NOMO-1 treated with dmso at 0.1 percent for 144 hours (cell line): ENCODE measurements around the gene LYSMD3.

Experiments
- DNase-seq: peaks from one replicate; lab custom pipeline; 2025; ENCODE audit not compliant: unreplicated experiment; lab: John Stamatoyannopoulos, UW

Gene LYSMD3

DNA sequence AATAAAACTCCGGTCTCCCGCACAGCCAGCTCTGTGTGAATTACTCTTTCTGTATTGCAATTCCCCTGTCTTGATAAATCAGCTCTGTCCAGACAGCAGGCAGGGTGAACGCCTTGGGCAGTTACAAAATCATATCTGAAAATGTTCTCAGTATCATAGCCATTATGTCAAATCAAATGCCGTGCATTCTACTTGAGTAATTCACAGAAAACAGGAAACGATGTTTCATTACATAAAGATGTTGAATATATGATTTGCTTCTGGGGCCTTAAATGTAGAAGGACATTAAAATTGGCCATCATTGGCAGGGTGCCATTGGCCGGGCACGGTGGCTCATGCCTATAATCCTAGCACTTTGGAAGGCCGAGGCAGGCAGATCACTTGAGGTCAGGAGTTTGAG lies 46.2 kb downstream of the LYSMD3 start:
- no peak for DNase-seq

- no peak for DNase-seq
Observed at GRCh38 chr5:90480699-90481098, 48.7 kb downstream of the LYSMD3 start.

DNA sequence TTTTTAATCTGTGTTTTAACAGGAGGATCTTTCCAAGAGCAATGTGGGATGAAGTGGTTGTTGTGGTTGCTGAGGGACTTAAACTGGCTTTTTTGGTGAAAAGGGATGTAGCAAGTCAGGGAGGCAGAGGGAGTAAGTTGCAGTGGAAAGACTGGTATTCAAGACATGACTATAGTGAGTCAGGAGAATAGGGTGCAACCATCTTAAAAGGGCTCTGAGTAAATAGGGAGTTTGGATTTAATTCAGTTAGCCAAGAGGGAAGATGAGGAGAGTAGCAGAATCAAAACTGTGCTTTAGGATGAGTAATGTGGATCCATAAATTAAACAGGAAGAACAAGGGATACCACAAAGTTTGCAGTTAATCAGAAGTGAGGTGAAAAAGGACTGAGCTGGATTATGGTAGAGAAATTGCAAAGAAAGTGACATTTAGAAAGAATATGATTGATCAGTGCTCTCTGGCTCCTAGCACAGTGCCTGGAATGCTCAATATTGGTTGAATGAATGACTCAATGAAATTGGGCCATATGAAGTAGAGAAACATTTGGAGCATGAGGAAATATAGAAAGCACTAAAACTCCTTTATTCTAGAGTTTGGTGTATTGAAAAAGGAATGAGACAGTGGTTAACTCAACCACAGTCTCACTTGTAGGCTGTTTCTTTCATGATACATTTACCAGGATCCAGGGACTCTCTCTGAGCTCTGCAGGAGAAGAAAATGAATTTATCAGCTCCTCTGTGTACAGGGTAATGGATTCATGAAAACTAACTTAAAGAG lies 49.6 kb downstream of the LYSMD3 start:
- DNase-seq, result no peak

DNA sequence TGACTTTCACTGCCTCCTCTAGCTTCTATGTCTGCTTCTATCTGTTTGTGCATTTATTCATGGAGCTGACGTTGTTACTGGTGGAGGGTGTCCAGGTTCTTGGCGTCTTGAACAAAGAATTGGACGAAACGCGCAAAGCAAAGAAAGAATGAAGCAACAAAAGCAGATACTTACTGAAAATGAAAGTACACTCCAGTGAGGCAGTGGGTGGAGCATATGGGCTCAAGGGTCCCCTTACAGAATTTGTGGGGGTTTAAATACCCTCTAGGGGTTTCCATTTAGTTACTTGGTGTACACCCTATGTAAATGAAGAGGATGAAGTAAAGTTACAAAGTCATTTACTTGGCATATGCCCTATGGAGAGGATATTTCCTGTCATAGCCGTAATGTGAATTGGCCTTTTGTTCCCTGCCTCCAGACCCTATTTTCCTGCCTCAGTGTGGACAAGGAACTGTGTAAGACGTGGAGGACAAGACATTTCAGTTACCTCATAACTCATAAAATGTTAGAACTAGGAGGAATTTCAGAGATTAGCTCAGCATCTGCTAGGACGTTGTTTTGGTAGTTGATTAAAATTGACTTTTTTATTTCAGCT lies 51.7 kb downstream of the LYSMD3 start:
- no peak for DNase-seq

DNA sequence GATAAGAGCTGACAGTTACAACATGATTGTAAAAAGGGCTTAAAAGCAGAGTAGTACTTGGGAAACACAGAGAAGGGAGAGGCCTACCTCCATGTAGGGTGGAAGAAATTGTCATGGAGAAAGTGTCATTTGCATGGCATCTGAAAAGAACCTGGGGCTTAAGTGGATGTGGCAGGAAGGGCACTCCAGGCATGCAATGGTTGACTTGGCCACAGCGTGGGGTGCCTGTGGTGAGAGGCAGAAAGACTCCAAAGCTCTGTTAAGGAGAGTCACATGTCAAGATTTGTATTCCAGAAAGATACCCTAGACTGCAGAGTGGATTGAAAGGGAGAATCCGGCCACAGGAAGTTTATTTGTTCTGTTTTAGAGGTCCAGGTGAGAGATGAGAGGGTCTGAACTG lies 52.3 kb downstream of the LYSMD3 start:
- DNase-seq, result no peak

DNA sequence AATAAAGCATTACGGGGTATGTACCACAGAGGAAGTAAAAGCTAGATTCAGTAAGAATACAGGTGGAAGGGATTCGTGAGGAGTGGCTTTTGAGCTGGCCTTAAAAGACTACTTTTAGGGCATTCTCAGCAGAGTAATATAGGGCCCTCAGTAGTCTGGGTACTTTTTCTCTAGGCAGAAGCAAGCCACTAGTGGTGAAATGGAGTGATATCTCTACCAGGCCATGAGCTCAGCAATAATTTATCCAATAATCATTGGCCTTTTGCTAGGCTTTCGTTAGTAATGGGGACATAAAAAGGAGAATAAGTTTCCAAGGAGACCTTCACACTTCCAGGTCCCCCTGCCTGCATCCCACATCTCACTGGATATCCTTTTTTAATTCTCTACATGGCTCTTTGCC lies 53.0 kb downstream of the LYSMD3 start:
- DNase-seq, result no peak

DNA sequence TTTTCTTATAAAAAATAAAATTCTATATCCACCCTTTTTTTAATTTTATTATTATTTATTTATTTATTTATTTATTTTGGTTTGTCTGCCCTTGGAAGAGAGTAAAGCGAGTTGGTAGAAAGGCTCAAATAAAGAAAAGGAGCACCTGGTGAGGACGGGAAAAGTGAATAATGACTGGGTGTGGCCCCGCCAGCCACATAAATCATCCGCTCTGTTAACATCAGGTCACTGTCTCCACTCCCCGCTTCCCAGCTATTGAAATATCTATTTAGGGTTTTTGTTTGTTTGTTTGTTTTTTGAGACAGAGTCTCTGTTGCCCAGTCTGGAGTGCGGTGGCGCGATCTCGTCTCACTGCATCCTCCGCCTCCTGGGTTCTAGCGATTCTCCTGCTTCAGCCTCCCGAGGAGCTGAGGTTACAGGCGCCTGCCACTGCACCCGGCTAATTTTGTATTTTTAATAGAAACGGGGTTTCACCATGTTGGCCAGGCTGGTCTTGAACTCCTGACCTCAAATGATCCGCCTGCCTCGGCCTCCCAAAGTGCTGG lies 53.9 kb downstream of the LYSMD3 start:
- DNase-seq, result no peak

DNA sequence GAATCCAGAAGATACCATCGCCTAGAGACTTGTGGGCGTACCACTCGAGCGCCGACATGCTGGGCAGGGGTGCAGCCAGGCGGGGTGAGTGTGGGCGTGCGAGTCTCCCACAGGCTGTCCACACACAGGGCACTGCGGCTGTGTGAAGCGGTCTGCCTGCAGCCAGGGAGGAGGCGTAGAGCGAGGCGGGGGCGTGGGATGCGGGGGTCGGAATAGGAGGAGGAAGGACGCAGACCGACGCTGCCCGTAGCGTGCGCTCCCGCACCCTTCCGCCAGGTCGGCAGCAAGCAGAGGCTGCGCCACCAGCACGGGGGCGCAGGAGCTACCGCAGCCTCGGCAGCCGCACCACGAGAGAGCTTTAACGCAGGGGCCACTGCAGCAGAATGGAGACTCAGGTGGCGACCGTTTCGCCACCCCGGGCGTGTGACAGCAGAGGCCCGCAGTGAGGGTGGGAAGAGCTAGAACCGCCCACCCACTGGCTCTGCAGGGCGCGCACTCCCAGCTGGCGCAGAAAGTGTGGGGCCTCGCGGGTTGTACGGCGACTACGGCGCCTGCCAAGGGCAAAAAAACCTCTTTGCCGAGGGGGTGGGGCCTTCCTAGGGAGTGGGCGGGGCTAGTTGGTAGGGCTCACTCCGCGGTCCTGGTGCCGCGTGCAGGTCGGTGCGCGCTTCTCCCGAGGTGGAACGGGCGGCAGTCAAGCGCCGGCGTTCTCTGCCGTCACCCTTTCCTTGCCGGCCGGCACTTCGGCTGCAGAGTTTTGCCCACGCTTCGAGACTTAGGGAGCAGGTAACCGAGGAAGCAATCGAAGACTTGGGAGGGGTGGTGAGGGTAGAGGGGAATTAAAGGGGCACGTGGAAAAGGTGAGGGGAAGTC lies 54.9 kb downstream of the LYSMD3 start, which contains the start of the genes MBLAC2 and POLR3G:
MBLAC2 (minus strand) TSS at position 537 of the 873 bp plus-strand sequence; CDS start at position 58, 479 bp downstream.
POLR3G (plus strand) TSS at position 630 of the 873 bp plus-strand sequence. CDS start 10,704 bp downstream, outside the sequence.
- DNase-seq, result peak; percentile 90

DNA sequence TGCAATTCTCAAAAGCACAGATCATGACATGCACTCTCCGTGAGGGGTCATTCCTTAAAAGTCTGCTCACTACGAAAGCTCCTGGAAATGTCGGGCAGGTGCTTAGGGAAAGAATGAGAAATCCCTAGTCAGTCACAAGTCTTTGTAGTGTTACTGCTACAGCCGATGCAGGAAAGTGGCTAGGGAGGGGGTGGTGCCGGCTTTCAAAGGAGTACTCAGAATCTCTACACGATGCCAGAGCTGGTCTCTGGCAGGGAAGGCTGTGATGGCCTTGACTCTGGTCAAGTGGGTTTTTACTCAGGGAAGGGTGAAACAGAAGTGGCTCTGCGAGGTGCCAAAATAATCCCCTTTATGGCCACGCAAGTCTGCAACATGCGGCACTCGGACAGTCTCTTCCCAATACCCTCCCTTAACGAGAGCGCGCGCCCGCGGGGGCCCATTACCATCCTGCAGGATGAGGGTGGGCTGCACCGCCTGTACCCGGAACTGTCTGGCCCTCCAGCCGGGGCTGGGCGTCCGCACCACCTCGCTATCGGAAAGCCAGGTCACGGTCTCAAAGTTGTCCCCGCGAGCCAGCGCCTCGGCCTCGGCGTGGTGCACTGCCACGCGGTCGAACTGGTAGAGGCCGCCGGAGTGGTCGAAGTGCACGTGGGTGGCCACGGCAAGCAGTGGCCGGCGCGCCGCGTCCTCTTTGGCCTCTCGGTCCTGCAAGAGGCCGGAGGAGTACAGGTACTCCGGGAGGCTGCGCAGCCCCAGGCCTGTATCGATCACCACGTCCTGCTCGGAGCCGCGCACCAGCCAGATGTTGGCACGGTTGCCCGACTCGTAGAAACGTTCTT lies 55.8 kb downstream of the LYSMD3 start:
- DNase-seq, result peak; percentile 8

- DNase-seq, result no peak
Observed at GRCh38 chr5:90472783-90473395, 56.5 kb downstream of the LYSMD3 start.
